ENCODE results near the gene AOAH.
A peak's percentile ranks its signal among the peaks of the same experiment; 100 is the strongest.
"Not testable (repeated sequence)": the region's sequence is repeated elsewhere in the genome, so short reads cannot be mapped to it uniquely, and the experiment has no call there.

AOAH gene

DNA sequence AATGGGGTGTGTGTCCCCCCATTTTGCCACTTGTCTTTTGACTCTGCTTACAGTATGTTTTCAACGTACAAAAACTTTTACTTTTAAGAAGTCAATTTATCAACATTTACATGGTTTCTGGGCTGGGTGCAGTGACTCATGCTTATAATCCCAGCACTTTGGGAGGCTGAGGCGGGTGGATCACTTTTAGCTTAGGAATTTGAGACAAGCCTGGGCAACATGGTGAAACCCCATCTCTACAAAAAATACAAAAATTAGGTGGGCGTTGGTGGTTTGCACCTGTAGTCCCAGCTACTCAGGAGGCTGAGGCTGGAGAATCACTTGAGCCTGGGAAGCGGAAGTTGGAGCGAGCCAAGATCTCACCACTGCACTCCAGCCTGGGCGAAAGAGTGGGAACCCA, 227.1 kb downstream of the AOAH start:
- not testable (repeated sequence) for DNase-seq

DNA sequence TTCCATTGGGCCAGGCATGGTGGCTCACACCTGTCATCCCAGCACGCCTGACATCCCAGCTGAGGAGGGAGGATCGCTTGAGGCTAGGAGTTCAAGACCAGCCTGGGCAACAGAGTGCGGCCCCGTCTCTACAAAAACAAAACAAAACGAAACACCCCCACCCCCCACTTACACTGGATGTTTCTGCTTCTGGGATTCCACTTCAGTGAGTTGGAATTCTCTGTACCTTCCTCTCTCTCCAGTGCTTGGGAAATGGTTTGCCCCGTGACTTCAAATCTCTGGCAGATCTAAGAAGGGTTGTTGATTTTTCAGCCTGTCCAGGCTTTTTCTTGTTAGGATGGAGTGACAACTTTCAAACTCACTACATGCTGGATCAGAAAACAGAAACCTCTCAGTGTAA, 227.7 kb downstream of the AOAH start:
- DNase-seq, result no peak

DNA sequence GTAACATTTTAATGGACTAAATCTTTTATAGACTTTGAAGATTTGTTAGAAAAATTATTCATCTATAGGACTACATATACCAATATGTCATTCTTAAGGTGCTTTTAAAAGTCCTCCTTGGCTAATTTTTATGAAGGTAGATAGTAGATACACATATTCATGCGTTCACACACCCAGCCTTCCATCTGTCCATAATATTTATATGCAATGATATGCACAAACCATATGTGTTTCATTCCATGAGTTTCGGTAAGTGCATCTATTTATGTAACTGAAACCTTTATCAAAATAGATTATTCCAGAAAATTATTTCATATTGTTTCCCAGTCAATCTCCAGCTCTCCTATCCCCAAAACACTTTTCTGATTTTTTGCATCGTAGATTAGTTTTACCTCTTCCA, 233.0 kb downstream of the AOAH start:
- DNase-seq, result no peak

DNA sequence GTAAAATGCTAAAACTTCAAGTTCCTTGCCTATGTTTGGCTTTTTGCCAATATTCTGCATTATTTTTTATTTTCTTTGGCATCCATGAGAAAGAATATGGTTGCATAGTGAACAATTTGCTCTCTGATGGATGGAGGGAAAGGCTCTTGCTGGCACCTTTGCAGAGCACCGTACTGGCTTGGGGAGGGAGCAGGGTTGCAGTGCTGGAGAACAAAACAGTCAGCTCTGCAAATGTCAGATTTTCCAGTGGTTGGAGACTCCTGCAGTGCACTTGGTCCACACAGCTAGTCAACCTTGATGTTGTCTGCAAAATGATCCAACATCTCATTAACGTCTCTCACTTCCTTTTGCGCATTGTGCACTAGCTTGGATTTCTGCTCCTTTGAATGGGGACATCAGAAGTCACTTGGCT, 233.9 kb downstream of the AOAH start:
- no peak for DNase-seq

DNA sequence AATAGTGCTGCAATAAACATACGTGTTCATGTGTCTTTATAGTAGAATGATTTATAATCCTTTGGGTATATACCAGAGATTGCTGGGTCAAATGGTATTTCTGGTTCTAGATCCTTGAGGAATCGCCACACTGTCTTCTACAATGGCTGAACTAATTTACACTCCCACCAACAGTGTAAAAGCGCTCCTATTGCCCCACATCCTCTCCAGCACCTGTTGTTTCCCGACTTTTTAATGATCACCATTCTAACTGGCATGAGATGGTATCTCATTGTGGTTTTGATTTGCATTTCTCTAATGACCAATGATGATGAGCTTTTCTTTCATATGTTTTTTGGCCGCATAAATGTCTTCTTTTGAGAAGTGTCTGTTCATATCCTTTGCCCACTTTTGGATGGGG, 235.6 kb downstream of the AOAH start:
- DNase-seq, result not testable (repeated sequence)

DNA sequence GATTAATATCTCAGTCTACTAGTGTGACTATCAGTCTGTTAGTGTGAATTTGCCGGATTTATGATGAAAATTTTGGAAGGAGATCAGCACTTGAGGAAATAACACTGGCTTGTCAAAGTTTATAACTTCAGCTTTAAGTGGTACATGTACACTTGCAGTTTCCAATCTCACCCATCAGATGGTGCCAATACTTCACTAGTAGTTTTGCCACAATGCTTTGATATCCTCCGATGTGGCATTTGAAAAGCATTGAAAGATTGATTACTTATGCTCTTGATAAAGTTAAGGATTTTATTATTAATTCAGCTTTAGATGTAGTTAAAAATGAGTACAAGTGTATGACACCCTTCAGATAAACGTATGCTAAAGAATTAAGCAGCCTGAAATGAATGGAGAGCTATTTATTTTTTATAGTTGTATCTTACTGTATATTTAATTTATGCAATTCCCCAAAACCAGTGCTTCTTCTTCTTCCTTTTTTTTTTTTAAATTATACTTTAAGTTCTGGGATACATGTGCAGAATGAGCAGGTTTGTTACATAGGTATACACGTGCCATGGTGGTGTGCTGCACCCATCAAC, 236.4 kb downstream of the AOAH start:
- DNase-seq, result peak in 1 of 2 donors; percentile 49

DNA sequence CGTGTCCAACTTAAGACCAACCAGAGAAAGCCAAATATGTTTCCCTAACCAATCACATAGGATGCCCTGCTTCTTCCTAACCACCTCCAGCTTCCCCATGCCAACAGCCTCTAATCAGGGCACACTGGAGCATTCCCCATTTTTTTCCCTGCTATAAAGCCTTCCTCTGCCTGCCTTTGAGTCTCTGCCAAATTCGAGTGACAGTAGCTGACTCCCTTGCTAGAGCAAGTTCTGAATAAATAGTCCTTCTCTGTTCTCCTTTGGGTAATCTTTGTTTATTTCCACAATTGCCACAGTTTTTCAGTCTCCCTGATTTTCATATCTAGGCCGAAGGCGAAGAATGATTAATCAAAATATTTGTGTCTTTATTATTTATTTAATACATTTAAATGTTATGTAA, 238.0 kb downstream of the AOAH start:
- DNase-seq, result no peak

DNA sequence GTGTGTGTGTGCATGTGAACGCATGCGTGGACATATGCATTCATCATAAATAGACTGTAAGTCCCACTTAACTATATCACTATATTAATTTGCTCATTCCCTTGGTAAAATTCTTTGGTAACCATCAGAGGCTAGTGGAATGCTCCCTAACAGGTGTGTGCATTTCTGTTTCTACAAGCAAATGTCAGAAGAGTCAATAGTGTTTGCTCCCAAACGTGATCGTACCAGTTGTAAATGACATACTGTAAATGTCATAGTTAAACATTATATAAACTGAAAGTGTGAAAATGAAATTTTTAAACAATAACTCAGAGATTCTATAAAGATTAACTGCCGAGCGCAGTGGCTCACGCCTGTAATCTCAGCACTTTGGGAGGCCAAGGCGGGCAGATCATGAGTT, 240.0 kb downstream of the AOAH start:
- no peak for DNase-seq

DNA sequence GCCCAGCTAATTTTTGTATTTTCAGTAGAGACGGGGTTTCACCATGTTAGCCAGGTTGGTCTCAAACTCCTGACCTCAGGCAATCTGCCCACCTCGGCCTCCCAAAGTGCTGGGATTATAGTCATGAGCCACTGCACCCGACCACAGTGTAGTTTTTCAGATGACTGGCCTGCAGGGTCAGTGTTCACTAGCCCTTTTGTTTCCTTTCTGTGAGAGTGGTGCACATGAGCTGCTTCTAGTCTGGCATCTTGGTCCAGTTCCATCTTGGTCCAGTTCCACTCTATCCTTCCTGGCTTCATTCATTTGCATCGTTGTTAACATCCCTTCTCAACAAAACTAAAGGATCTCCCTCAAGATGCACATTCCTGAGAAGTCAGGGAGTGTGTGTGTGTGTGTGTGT, 240.4 kb downstream of the AOAH start:
- DNase-seq, result not testable (repeated sequence)

DNA sequence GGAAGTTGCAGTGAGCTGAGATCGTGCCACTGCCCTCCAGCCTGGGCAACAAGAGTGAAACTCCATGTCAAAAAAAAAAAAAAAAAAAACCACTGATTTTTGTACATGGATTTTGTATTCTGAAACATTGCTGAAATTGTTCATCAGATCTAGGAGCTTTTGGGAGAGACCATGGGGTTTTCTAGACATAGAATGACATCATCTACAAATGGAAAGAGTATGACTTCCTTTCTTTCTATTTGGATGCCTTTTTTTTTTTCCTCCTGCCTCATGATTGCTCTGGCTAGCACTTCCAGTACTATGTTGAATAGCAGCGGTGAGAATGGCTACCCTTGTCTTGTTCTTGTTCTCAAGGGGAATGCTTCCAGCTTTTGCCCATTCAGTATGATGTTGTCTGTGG, 245.5 kb downstream of the AOAH start:
- no peak for DNase-seq

DNA sequence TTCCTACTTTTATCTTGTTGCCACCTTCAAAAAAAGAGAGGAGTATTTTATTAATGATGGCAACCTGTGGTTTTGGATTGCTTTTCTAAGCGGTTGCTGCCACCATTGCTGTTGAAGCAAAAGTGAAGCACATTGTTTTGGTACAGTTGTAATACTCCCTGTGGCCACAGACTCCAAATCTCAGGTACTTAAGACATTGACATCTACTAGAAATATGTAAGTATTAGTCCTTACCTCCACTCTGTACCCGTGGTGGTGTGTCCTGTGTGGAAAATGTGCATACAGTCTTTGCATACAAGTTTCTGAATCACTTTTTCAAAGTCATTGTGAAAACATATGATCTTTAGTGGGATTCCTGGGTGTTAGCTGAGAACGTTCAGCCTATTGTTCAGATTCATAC, 248.9 kb downstream of the AOAH start:
- DNase-seq, result no peak

DNA sequence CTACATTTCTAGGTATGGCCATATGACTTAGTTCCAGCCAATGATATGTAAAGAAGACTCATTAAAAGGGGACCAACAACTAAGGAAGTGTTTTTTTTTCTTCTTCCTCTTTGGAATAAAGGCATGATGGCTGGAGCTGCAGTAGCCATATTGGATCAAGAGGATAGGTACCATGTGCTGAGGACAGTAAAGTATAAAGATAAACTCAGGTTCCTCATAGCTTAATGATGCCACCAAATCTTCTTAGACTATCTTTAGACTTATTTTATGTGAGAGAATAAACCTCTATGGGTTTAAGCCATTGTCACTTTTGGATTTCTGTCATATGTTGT, 249.3 kb downstream of the AOAH start:
- no peak for DNase-seq

DNA sequence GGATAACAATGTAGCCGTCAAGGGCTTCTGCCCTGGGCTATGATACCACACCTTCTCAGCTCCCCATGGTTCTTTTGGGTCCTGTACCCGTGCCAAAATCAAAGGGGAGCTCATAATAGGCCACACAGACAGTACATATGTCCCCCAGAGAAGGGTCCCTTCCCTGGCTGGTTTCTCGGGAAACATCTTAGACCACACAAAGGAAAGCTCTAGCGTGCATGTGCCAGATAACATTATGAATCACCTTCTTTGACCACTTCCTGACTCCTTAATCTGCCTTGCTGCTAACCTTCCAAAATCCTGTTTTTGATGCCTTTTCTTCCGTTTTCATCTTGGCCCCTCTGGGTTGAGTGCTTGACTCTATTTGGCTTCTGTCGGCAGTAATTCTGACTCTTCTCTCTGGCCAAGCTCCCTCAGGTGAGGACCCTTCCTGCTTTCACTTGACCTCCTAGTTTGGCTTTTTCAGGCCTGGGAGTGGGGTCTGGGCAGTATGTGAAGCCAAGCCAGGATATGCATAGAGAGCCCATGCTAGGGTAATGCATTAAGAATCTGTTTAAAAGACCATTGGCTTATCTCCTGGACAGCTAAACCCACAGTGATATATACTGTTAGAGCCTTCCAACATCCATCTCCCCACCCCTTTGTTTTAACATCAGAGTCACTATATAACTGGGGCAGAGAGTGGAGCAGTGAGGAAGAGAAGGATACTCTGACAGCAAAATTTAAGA, 249.8 kb downstream of the AOAH start:
- DNase-seq, result no peak

DNA sequence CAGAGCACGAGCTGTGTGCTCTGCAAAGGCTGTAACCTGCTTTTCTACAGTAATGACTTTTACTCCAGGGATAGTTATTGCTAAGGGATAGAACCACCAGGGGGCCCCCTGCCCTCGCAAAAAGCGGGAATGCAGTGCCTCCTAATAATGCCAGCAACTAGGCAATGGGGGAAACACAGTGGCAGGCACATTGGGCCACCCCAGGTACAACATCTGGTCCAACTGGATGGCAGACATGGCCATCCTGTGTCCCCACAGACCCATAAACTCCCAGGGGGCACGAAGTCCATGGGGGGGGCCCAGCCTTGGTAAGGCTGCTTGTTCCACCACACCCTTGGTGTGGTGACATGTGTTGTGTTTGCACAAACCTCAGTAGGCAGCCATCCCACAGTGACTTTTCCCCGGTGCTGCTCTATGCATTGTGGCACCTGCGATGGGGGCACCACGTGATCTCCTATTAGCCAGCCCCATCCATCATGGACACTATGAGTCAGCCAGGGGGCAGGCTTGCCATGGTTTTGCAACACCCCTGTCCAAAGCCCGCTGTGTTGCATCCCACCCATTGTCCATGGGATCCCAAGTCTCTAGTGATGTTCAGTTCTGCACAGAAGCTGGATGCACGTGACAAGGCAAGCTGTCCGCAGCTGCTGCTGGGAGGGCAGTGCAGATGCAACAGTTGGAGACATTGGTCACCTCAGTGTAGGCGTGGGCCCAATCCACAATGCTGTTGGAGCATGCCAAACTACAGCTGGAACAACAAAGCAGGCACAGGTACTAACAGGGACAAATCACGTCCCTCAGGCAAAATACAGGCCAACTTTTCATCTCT, 250.6 kb downstream of the AOAH start:
- DNase-seq, result no peak

DNA sequence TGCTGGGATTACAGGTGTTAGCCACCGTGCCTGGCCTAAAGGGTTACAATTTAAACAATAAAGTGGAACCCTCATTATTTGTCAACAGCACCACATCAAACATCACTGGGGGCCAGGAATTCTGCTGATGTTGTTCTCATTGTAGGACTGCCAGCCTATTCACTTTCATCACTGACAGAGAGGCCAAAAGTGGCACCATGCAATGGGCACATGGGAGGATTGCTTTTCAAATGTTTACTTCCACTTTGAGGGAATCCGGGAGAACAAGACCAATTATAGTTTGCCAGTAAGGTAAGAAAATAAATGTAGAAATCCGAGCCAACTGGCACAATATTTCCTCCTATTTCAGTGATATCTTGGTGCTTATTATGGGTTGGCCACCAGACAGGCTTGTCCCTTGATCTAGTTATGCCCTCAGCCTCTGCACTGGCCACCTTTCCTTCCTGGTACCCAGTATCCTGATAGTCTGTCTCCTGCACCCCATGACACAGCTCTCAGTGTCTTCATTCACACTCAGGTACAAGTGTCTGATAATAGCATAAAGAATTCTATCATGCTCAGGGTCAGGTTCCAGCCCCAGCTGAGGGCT, 252.1 kb downstream of the AOAH start:
- no peak for DNase-seq

DNA sequence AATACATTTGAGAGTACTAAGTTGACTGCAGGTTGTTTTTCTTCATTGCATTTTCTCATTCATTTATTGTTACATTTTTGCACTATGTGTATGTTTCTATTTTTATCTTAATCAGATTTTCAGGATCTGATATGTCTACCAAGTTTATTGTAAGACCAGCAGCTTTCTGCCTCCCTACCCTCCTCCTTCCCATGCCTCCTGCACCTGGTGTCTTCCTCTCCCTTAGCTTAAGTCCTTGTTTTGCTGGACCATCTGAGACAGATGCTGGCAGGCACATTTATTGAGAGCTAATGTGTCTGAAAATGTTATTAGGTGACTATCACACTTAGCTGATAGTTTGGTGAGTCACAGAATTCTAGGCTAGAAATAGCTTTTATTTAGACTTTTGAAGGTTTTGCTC, 255.1 kb downstream of the AOAH start:
- DNase-seq, result no peak

DNA sequence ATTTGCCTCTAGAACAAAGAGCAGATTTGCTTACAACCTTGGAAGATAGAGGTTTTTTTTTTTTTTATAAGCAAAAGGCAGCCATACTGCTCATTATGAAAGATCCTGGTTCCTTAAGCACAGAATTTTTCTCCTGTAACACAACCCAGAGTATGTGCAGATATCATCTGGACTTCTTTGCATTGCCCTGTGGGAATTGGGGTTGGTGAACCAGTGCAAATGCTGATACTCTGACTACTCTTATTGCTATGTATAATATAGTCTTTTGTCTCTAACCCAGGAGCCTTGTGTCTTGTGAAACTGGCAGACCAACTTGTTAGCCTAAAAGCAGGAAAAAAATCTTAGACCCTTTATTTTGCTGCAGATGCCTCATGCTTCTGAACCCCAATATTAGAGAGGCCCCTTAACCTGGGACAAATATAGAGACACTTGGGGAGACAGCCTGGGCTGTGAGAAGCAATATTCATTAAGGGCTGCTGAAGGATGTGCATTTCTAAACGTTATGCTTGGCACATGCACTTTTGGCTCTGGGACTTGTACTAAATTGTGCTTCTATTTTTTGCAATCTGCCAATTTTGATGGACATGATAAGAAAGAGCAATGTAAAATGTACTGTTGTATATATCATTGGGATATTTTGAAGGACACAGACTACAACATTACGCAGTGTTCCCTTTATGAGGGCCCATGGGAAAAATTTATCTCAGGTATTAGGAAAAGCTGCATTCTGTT, 255.8 kb downstream of the AOAH start:
- no peak for DNase-seq

DNA sequence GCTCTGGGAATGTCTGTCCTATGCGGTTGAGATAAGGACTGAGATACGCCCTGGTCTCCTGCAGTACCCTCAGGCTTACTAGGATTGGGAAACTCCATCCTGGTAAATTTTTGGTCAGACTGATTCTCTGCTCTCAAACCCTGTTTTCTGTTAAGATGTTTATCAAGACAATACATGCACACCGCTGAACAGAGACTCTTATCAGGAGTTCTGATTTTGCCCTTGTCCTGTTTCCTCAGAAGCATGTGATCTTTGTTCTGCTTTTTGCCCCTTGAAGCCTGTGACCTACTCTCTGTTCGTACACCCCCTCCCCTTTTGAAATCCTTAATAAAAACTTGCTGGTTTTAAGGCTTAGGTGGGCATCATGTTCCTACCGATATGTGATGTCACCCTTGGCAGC, 258.3 kb downstream of the AOAH start:
- DNase-seq, result not testable (repeated sequence)

DNA sequence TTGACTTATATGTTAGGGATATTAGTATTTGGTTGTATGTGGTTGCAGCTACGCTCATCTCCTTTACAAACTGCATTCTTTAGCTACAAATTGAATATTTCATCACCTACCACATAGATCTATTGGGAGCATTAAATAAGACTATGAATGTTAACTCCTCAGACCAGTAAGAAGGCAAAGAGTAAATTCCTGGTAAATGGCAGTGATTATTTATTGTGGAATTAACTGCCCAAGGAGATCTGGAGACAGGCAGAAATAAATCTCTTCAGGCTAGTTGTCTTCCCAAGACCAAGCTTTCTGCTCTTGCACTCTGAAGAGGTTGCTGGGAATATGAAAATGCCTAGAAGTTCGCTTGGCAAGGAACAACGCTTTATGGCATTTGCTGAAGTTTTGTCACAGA, 260.0 kb downstream of the AOAH start:
- no peak for DNase-seq

Data from activated CD4-positive, alpha-beta T cell treated with anti-CD3 and anti-CD28 coated beads for 4 hours (primary cell).